ENCODE data around the gene PLXDC2. TPM values are rescaled to one million over a fixed set of nuclear protein-coding genes. Genes with fewer than 3 reads are reported as not detected.

PLXDC2 gene
- total RNA-seq, 1 donor from 2014 or later: 0.59 TPM

DNA sequence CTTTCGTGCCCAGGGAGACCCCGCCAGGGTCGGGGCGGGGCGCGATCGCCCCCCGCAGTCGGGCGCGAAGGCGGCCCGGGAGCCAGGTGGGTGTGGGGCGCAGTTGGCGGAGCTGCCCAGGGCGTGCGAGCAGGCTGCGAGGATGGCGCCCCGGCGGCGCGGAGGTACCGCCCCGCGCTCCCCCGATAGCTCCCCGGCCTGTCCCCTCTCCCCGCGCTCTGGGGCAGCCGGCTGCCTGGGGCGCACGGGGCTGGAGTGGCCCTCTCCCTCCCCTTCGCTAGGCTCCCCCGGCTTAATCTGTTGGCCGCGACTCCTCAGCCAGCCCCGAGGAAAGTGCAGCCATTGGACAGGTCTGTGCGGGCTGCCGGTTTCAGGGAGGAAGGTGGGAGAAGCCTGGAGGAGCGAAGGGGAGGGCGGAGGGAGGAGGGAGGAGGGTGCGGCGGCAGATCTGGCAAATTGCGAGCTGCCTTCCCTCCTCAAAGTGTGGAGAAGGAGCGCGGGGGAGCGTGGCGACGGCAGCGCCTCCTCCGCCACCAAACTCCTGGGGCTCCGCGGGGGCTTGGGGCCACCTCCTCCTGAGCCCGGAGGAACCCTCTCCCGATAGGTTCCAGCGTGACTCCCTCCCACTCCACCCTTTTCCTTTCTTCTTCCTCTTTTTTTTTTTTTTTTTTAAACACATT, 361 bp upstream of the PLXDC2 start:
- no peak for DNase-seq (ENCODE audit: low read depth, low spot score)

DNA sequence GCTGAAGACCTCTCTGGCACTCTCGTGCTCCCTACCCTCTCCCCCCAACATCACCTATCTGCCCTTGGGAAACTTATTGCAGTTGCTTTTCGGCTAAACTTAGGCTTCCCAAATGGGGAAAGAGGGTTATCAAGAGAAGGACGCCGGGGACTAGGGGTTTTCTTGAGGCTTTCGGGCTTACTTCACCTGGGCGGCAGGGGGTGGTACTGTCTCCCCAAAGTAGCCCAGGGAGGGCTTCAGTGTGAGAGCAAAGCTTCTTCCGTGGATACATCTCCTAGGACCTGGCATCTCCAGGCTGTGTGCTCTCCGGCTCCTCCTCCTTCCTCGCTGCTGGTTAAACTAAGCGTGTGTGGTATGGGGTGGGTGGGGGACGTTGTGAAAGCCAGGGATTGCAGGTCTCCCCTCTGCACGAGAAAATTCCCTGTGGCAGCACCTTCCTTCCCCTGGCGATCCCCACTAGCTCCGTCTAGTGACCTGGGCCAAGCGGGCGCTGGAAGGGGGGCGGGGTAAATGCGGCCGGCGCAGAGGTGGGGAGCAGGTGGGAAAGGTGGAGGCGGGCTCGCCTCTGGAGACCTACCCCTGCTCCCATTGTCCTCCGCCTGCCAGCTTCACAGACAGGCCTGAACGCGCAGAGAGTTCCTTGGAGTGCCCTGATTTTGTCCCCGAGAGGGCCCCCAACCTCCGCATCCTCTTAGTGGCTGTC, 1.1 kb downstream of the PLXDC2 start:
- no peak for DNase-seq (ENCODE audit: low read depth, low spot score)

DNA sequence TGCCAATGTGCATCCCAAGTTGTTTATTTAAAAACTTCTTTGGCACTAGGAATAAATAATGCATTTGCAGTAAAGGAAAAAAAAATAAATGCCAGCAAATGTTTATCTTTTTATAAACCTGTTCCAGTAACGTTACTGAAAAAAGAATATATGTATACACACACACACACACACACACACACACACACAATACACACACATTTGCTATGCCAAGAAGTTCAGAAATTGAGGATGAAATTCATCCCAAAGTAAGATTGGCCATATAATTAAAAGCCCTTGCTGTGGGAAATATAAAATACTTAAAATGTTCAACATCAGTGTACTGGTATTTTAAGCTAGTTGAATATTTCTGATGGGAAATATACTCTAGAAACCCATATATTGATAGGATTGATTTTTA, 2.6 kb downstream of the PLXDC2 start:
- no peak for DNase-seq (ENCODE audit: low read depth, low spot score)

DNA sequence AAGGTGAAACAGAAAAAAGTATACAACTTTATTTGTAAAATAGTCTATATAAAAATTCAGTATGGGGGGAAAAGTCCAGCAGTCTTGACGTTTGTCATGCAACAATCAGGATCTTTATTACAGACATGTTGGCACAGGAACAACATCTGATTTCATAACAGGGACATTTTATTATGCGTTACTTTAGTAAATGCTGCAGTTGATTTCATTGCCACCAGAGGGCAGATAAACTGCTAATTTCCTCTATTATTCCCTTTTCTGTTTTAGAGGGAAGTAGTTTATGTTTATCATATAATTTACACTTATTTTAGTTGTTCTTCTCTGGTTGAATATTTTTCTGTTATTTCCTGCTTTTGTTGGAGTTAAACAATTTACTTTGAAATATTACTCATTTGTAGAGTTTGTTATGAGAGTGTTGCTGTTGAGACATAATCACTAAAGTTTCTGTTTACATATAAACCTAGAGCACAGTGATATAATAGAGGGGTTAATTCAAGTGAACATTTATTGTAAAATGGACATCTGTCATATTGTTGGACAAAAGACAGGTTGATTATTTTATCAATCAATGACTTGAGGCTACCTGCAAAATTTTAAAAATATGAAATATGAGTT, 3.3 kb downstream of the PLXDC2 start:
- no peak for DNase-seq (ENCODE audit: low read depth, low spot score)

DNA sequence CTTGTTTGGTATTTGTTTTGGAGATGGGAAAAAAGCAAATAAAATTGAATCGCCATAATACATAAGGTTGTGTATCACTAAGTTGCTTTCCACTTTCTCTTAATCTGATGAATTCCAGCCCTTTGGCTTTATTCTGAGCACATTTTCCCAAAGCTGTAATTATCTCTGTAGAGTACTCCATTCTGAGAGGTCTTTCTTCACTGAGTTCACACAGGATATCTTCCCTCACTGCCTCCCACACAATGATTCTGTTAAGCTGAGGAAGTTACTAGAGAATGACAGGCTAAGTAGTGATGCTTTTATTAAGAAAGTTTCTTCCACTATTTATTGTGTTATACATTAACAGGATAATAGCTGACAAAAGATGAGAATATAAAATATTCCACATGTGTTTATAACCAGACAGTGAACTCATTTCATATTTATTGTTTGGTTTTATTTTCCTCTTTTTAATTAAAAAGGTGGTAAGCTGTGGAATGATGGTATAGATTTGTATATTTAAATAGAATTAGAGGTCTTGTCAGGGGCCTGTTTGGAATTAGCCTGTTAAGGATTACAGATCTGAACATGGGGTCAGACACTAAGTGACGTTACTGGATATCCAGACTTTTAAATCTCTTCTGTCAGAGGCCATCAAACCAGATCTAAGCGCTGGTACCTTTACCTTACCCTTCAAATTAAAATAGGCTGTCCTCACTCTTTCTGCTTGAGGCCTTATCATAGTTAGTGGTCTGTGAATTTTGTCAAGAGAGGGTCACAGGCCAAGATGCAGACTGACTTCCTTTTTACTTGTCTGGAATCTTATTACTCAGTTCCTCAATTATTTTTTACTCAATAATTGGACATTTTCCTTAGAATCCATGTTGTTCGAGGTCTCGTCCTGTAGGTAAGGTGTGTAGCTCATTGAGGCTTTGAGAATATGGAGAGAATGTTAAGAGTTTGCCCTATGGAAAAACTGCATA, 8.4 kb downstream of the PLXDC2 start:
- DNase-seq (ENCODE audit: low read depth, low spot score): no peak

DNA sequence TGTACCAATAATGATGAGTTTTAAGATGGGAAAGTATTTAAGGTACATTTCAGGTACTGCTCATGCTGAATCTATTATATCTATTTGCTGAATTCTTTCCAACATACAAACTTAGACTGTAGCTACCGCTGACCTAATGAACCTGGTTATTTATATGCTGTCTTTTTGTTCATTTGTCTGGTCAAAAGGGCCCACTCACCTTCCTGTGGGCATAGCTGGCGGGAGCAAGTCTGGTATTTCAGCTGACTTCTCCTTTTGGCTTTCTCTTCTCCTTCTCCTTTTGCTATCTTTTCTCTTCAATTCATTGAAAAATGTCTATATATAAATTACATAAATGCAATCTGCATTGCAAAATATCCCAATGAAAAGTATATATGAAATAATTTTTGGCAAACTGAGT, 9.5 kb downstream of the PLXDC2 start:
- DNase-seq (ENCODE audit: low read depth, low spot score): no peak

DNA sequence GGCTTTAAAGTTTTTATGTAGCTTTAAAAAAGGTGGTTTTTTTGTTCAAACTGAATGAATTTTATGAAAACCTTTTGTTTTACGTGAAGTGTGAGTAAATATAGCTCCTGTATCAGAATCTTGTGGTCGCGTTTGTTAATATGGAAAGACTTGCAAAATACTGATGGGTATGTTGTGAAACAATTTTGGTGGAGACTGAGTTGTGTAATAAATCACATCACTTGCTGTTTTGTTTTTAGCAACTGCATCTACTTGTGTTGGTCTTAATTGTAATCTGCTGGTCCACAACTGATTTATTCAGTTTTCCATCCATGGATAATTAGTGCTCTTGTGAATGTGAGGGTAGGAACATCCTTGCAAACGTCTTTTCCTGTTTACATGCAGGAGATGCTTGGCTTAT, 10.5 kb downstream of the PLXDC2 start:
- DNase-seq (ENCODE audit: low read depth, low spot score): no peak

DNA sequence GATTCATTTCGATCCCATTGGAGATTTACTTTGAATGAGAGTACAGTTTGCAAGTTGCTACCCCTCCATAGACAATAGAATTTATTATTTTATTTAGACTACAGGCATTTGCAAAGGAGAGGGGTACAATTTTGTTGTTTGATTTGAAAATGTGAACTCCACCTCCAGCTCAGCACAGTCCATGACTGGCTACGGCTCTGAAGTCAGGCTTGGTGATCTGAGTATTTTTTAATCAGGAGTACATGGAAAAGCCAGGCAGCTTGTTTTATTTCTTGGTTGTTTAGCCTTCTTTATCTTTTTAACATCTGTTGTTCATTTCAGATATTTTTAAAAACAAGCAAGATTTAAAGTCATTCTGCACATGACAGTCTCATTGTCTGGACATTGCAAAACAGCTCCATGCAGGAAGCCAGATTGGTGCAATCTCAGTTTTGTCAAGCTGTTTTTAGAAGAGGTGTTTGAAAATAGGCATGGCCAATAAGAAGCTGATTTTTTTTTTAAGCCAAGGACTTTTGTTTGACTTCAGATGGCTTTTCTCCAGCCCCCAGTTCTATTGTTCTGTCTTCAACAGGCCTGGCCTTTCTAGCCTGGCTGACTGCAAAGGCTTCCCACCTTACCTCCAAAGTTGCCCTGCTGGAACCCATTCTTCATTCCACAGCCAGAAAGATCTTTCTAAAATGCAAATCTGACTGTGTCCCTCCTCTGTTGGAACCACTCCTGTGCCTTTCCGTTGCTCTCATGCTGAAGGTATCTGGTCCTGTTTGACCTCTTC, 12.2 kb downstream of the PLXDC2 start:
- no peak for DNase-seq (ENCODE audit: low read depth, low spot score)

DNA sequence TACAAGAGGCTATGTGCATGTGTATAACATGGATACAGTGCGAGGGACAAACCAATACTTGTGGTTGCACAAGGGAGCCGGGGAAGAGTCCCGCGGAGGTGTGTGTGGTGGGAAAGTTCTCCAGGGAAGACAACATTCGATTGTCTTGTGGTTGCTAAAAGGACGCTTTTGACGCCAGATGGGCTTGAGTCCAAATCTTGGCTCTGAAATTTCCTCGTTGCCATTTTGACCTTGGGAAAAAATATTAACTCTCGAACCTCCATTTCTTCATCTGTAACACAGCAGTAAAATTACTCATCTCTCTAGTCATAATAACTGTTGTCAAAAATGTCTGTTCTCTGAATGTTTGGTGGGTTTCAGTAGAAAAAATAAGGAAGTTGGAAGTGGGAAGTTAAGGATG, 16.5 kb downstream of the PLXDC2 start:
- no peak for DNase-seq (ENCODE audit: low read depth, low spot score)

DNA sequence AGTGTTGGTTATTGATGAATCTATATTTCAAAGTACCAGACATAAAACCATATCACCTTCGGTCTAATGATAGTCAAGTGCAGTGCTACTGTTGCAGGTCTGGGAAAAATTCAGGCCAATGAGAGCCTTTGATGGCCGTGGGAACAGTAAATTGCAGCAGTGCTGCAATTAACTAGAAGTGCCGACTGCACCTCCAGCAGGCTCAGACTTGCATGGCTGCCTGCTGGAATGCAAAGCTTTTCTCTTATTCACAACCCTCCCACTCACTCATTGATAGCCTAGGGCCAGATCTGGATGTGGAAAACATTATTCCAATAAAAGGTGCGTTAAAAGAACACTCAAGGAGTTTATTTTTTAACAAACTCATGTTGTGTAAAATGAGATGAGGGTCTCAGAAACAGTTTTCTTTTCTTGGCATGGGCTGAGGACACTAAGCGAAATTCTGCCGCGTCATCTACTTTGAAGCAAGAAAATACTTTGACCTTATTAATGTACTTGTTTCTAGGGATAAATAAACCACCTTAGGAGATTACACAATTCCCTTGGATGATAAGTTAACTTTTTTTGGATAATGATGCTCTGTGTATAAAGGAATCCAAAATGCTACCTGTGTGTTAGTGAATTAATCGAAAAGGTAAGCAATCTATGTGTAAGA, 17.1 kb downstream of the PLXDC2 start:
- no peak for DNase-seq (ENCODE audit: low read depth, low spot score)

DNA sequence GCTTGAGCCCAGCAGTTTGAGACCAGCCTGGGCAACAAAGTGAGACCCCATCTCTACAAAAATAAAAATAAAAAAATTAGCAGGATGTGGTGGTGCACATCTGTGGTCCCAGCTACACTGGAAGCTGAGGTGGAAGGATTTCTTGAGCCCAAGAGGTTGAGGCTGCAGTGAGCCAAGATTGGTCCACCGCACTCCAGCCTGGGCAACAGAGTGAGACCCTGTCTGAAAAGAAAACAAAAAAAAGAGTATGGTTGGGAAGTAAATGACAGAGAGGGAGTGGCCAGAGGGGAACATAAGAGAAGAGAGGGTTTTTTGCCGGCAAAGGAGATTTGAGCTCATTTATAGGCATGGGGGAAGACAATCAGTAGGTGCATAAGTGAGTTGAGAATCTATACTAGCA, 19.7 kb downstream of the PLXDC2 start:
- no peak for DNase-seq (ENCODE audit: low read depth, low spot score)

DNA sequence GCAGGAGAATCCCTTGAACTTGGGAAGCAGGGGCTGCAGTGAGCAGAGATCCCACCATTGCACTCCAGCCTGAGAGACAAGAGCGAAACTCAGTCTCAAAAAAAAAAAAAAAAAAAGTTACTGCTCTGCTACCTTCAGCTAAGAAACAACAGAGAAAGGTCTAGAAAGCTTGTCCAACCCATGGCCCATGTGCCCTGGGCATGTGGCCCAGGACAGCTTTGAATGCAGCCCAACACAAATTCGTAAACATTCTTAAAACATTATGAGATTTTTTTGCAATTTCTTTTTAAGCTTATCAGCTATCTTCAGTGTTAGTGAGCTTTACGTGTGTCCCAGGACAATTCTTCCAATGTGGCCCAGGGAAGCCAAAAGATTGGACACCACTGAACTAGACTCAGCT, 22.9 kb downstream of the PLXDC2 start:
- DNase-seq (ENCODE audit: low read depth, low spot score): no peak

DNA sequence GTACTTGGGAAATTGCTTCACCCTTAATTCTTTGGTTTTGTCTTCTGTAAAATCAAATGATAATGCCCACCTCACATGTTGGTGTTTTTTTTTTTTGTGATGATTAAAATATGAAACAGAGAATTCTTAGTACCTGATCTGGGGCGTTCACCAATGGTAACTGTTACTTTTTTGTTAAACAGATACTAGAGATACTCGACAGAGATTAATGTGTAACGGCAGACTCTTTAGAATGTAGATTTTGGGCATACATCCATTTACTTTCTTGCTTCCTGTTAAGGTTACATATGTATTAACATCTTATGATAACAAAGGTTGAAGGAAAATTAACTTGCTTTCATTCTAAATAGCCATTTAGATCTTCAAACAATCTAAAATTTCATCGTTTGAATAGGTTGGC, 23.3 kb downstream of the PLXDC2 start:
- DNase-seq (ENCODE audit: low read depth, low spot score): no peak

DNA sequence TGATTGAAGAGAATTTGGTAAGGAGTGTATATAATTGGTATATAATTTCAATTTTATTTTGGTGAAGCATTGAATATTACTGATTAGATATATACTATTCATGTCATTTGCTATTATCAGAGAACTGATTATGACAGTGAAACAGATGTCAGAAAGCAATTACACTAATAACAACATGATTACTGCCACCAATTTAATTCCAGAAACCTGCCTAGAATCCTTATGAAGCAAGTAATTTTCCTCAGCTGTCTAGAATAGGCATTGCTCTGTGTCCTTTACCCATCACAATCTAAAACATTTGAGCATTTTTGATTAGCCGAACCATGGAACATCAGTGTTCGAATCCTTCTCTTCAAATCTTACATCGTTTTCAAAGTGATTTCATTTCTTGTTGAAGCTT, 24.5 kb downstream of the PLXDC2 start:
- no peak for DNase-seq (ENCODE audit: low read depth, low spot score)

DNA sequence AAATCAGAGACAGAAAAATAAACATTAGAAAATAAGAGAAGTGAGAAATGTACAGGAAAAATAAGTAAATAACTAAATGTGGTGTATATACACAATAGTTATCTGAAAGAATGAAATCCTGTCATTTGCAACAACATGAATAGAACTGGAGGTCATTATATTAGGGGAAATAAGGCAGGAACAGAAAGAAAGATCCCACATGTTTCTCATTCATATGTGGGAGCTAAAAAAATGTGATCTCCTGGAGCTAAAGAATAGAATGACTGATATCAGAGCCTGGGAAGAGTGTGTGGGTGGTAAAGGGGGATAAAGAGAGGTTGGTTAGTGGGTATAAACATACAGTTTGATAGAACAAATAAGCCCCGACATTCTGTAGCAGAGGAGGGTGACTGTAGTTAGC, 27.3 kb downstream of the PLXDC2 start:
- no peak for DNase-seq (ENCODE audit: low read depth, low spot score)

DNA sequence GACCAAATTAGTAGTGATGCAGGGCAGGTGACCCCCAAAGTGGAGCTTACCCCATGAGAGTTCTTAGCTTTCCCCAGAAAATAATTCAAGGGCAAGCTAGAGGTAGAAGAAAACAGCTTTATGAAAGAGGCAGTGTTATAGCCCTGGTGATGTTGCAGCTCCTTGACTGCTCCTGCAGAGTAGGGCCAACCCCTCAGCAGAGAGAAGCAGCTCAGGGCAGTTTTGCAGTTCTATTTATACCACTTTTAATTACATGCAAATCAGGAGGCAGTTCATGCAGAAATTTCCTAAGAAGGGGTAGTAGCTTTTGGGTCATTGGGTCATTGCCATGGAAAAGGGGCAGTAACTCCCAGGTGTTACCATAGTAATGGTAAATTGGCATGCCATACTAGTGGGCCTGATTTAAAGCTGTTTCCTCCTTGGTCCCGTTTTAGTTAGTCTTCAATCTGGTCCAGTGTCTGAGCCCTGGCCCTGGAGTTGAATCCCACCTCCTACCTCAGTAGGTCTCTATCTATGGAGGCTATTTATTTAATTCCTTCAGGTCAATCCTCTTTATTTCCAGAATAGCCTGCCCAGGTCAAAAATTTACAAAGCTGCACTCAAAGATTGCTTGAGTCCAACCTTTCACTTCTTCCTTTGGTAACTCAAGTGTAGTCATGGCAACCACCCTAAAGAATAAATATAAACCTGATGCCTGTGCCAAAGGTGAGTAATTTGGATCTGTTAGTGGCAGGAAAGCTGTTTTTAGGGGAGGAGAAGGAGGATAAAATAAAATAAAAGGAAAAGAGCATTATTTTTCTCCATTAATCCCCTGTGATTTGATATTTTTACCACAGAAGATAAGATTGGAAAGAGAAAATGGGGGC, 29.5 kb downstream of the PLXDC2 start:
- no peak for DNase-seq (ENCODE audit: low read depth, low spot score)

DNA sequence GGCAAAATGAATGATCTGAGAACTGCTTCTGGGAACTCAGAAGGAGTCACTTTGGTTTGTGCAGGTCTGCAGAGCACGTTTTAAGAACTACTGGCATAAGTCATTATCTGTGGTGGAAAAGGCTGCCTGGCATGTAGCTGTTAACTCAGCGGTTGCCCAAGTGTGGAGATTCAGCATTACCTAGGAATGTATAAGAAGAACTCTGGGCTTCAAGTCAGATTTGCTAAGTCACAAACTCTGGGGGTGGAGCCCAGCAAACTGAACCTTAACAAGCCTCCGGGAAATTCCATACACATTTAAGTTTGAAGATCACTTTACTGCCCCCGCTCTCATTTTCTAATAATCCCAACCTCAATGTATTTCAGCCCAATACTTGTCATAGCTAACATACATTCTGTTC, 31.1 kb downstream of the PLXDC2 start:
- DNase-seq (ENCODE audit: low read depth, low spot score): no peak

DNA sequence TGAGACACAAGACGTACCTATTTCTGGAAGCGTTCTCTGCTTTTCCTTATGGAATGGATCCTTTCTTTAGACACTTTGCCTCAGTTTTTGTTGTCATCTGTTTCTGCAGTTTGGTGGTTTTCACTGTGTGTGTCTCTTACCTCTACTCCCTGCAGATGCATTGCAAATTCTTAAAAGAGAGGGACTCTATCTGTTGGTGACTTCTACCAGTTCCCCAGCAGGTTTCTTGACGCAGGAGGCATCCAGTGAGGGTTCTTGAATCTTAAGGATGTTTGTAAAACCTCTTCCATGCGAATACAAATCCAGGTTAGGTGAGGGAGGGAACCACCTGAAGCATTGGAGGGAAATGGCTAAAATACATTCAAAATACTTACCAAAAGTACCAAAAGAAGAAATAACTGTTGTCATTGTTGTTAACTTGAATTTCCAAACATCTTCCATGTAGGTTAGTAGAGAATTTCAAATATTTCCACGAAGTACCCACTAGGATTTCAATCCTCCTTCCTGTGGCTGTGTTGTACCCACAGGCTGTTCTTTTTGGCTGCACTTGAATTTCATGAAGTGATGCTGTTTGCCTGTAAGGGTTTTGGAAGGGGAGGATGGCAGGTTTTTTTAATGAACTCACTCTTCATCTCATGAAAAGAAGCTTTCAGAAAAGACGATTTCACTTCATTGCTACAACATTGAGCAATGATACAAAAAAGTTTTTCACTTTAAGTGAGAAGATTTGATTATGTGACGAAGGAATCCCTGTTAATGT, 32.2 kb downstream of the PLXDC2 start:
- DNase-seq (ENCODE audit: low read depth, low spot score): no peak

DNA sequence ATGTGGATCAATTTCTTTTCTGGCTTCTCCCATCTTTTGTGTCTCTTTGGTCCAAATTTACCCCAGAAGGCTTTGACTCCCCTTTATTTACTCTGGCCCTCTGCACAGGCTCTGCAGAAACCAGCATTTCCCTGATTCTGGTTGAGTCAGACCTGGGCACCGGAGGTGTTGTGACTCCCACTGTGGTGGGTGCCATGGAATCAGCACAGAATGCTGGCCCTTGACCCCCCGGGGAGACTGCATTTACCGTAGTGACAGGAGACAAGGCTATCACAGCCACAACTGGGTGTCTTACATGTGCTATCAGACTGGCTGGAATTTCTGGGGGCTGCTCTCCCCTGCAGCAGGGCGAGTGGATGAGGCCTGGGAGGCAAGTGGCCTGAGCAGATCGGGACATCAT, 37.6 kb downstream of the PLXDC2 start:
- DNase-seq (ENCODE audit: low read depth, low spot score): no peak

All from pulmonary artery endothelial cell (primary cell).